Astrocyte (in vitro differentiated cells and primary cell): ENCODE results near the gene TAP2. TPM values are rescaled to one million over a fixed set of nuclear protein-coding genes. Genes with fewer than 3 reads are reported as not detected.

Source experiments
- DNase-seq: peaks from one replicate; pipeline ENCODE4 v3.0.0-alpha.2; 2010; ENCODE audit warnings: low read depth
- FAIRE-seq: peaks from 2 replicates; lab custom pipeline; 2011; peaks lifted over from hg19 to GRCh38; lab: Jason Lieb, UNC
- H2AFZ ChIP-seq: 2 replicates; pipeline ENCODE4 v1.6.0; 2012; ENCODE audit warnings: low read depth, low read length, inconsistent platforms
- H3K27ac ChIP-seq: 2 replicates; pipeline ENCODE4 v1.5.1; 2011; ENCODE audit warnings: low read depth, low read length, inconsistent platforms
- H3K27me3 ChIP-seq: 2 replicates; pipeline ENCODE4 v1.6.0; 2011; ENCODE audit warnings: low read length, inconsistent platforms; ENCODE audit not compliant: insufficient read depth
- H3K36me3 ChIP-seq: 2 replicates; pipeline ENCODE4 v1.5.1; 2011; ENCODE audit warnings: low read length, inconsistent platforms; ENCODE audit not compliant: insufficient read depth
- H3K4me1 ChIP-seq: 2 replicates; pipeline ENCODE4 v1.5.1; 2011; ENCODE audit warnings: low read length, inconsistent platforms; ENCODE audit not compliant: insufficient read depth
- H3K4me2 ChIP-seq: 2 replicates; pipeline ENCODE4 v1.6.0; 2012; ENCODE audit warnings: low read length, inconsistent platforms
- H3K4me3 ChIP-seq: 2 replicates; pipeline ENCODE4 v1.5.1; 2011; ENCODE audit warnings: low read depth, mild to moderate bottlenecking, low read length, inconsistent platforms; ENCODE audit not compliant: insufficient read depth
- H3K79me2 ChIP-seq: 2 replicates; pipeline ENCODE4 v1.6.0; 2012; ENCODE audit warnings: mild to moderate bottlenecking, low read length, inconsistent platforms; ENCODE audit not compliant: insufficient read depth
- H3K9ac ChIP-seq: 2 replicates; pipeline ENCODE4 v1.6.0; 2012; ENCODE audit warnings: mild to moderate bottlenecking, low read length, inconsistent platforms
- H3K9me3 ChIP-seq: 2 replicates; pipeline ENCODE4 v1.5.1; 2012; ENCODE audit warnings: low read depth, mild to moderate bottlenecking, low read length, inconsistent platforms; ENCODE audit not compliant: insufficient read depth
- H4K20me1 ChIP-seq: 2 replicates; pipeline ENCODE4 v1.6.0; 2012; ENCODE audit warnings: low read length, inconsistent platforms; ENCODE audit not compliant: insufficient read depth
- H3K27ac Mint-ChIP-seq: one replicate; pipeline ENCODE4 v1.8.0; 2021; ENCODE audit warnings: mild to moderate bottlenecking, mixed read lengths; ENCODE audit not compliant: unreplicated experiment
- H3K27me3 Mint-ChIP-seq: one replicate; pipeline ENCODE4 v1.8.0; 2021; ENCODE audit warnings: low read depth, mixed read lengths; ENCODE audit not compliant: unreplicated experiment
- H3K36me3 Mint-ChIP-seq: one replicate; pipeline ENCODE4 v1.8.0; 2021; ENCODE audit warnings: low read depth, mixed read lengths; ENCODE audit not compliant: unreplicated experiment
- H3K4me1 Mint-ChIP-seq: one replicate; pipeline ENCODE4 v1.8.0; 2021; ENCODE audit warnings: low read depth, mixed read lengths; ENCODE audit not compliant: unreplicated experiment
- H3K4me3 Mint-ChIP-seq: one replicate; pipeline ENCODE4 v1.8.0; 2021; ENCODE audit warnings: mild to moderate bottlenecking, moderate library complexity, mixed read lengths; ENCODE audit not compliant: unreplicated experiment
- H3K9me3 Mint-ChIP-seq: one replicate; pipeline ENCODE4 v1.8.0; 2021; ENCODE audit warnings: mild to moderate bottlenecking, mixed read lengths; ENCODE audit not compliant: unreplicated experiment
- CTCF ChIP-seq: IDR thresholded peaks from 2 replicates; pipeline ENCODE4 v1.5.1; 2011; ENCODE audit warnings: low read depth, mild to moderate bottlenecking, inconsistent platforms, low read length, moderate library complexity; ENCODE audit not compliant: insufficient read depth
- EZH2 ChIP-seq: IDR thresholded peaks from 2 replicates; pipeline ENCODE4 v1.6.1; 2012; ENCODE audit warnings: mild to moderate bottlenecking, low read length, inconsistent platforms; ENCODE audit not compliant: insufficient read depth
- total RNA-seq: library from RNA; stranded (reverse); gene quantifications from 2 replicates; pipeline ENCODE4 v1.2.1, GENCODE V29; 2021

Gene TAP2
- total RNA-seq, 1 donor from 2014 or later: 118 TPM

DNA sequence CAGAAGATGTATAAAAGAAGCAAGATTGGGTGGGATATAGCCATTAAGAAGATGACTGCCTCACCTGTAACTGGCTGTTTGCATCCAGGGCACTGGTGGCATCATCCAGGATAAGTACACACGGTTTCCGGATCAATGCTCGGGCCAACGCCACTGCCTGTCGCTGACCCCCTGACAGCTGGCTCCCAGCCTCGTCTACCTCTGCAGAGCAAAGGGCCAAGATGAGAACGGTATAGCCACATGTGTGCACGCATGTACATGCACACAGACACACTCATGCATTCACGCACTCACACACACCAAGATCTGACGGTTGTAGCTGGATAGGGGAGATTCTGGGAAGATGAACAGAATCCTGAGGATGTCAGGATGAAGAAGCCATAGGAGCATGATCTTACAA, 8.5 kb upstream of the TAP2 start:
- Mint-ChIP-seq H3K9me3 (peaks cover 4% of the 10 kb centered on the region), H3K36me3 (peaks cover 51% of the 10 kb centered on the region), H3K27ac (no peak overlapping the region), H3K4me1 (peaks cover 22% of the 10 kb centered on the region), H3K4me3 (no peak overlapping the region), H3K27me3 (peaks cover 14% of the 10 kb centered on the region)
- no peak overlapping the region for H2AFZ ChIP-seq
- H3K4me1 ChIP-seq: peaks cover 3% of the 10 kb centered on the region
- no peak for TF ChIP-seq EZH2
- TF ChIP-seq CTCF: no peak
- DNase-seq: no peak
- H3K27me3 ChIP-seq: no peaks in the 10 kb centered on the region
- peaks cover 8% of the 10 kb centered on the region for H3K36me3 ChIP-seq
- no peaks in the 10 kb centered on the region for H3K9me3 ChIP-seq
- peaks cover under 1% of the 10 kb centered on the region for H3K79me2 ChIP-seq
- H3K4me2 ChIP-seq: no peak overlapping the region
- no peak overlapping the region for H3K27ac ChIP-seq
- no peak for FAIRE-seq
- no peak overlapping the region for H3K4me3 ChIP-seq
- H4K20me1 ChIP-seq: no peaks in the 10 kb centered on the region
- no peak overlapping the region for H3K9ac ChIP-seq

- H3K27me3 Mint-ChIP-seq: peaks cover 18% of the 10 kb centered on the region
- Histone ChIP-seq H3K4me1 (peaks cover 3% of the 10 kb centered on the region), H3K4me2 (no peak overlapping the region), H2AFZ (no peak overlapping the region), H3K9ac (no peak overlapping the region), H3K27ac (no peak overlapping the region), H3K9me3 (no peaks in the 10 kb centered on the region), H3K36me3 (peaks cover 8% of the 10 kb centered on the region), H3K27me3 (no peaks in the 10 kb centered on the region), H4K20me1 (no peaks in the 10 kb centered on the region), H3K79me2 (no peaks in the 10 kb centered on the region), H3K4me3 (no peak overlapping the region)
- FAIRE-seq: no peak
- no peak overlapping the region for H3K27ac Mint-ChIP-seq
- H3K4me1 Mint-ChIP-seq: peaks cover 12% of the 10 kb centered on the region
- peak overlapping the region; percentile 42 for H3K4me3 Mint-ChIP-seq
- TF ChIP-seq EZH2 (no peak), CTCF (no peak)
- peaks cover 1% of the 10 kb centered on the region for H3K9me3 Mint-ChIP-seq
- peaks cover 50% of the 10 kb centered on the region for H3K36me3 Mint-ChIP-seq
- DNase-seq: no peak
Observed at GRCh38 chr6:32845384-32845884, 6.9 kb upstream of the TAP2 start.

DNA sequence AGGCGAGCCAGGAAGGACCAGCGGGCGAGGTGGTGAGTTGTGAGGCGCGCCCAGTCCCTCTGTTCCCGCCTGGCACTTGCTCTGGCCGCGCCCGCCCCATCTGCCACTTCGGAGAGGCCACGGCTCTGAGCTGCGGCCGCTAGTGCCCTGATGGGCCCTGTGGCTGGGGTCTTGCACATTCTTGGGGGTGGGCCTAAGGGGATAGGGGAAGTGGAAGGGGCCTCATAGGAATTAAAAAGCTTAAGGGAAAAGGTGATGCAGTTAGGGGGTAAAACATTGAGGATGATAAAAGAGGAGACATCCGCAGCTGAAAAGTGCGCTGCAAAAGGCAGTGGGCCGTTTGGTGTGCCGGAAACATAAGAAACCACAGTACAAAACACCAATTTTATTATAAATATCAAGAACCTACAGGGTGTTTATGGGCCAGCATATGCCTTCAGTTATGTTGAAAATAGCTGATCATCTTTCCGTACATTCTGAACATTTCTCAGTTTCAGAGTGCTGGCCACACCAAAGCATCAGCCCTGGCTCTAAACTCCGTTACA, 6.4 kb upstream of the TAP2 start:
- FAIRE-seq (no peak), DNase-seq (no peak)
- Histone ChIP-seq H3K36me3 (peaks cover 8% of the 10 kb centered on the region), H2AFZ (peak overlapping the region; percentile 92), H3K9me3 (no peaks in the 10 kb centered on the region), H3K9ac (peak overlapping the region; percentile 90), H3K4me2 (peak overlapping the region; percentile 91), H3K27me3 (no peaks in the 10 kb centered on the region), H3K79me2 (no peaks in the 10 kb centered on the region), H3K4me3 (peak overlapping the region; percentile 93), H3K4me1 (peaks cover 3% of the 10 kb centered on the region), H3K27ac (no peak overlapping the region), H4K20me1 (no peaks in the 10 kb centered on the region)
- Mint-ChIP-seq H3K36me3 (peaks cover 45% of the 10 kb centered on the region), H3K27ac (peak overlapping the region; percentile 91), H3K4me3 (peak overlapping the region; percentile 96), H3K9me3 (peaks cover 1% of the 10 kb centered on the region), H3K4me1 (peaks cover 12% of the 10 kb centered on the region), H3K27me3 (peaks cover 18% of the 10 kb centered on the region)
- no peak for TF ChIP-seq CTCF
- TF ChIP-seq EZH2: no peak
